H1 (cell line): ENCODE measurements around the gene CDK7. TPM values are rescaled to one million over a fixed set of nuclear protein-coding genes. Genes with fewer than 3 reads are reported as not detected.

Experiments used
- CTCF ChIA-PET: fragments of 300-600 bp; sonication (Branson Sonifier 250); formaldehyde crosslinking; loops from one replicate; lab custom pipeline; 2021; ENCODE audit not compliant: partially characterized antibody; lab: Charles Lee
- POLR2A ChIA-PET: fragments of 300-600 bp; sonication (Branson Sonifier 250); formaldehyde crosslinking; loops from one replicate; lab custom pipeline; 2021; ENCODE audit warnings: inconsistent platforms; ENCODE audit not compliant: partially characterized antibody; lab: Charles Lee
- DNase-seq, 2 experiments: peaks; one replicate each; pipeline versions ENCODE4 v3.0.0 to v3.0.0-alpha.2; 2010 to 2022; ENCODE audit warnings: low spot score in 2 of 2, low read depth in 1 of 2, mixed read lengths in 1 of 2
- FAIRE-seq: peaks from 2 replicates; lab custom pipeline; 2011; peaks lifted over from hg19 to GRCh38; lab: Jason Lieb, UNC
- H2AFZ ChIP-seq: 2 replicates; pipeline ENCODE4 v1.8.1; 2012; ENCODE audit warnings: low read length, inconsistent platforms
- H2AK5ac ChIP-seq: 2 replicates; pipeline ENCODE4 v1.6.1; 2013; ENCODE audit warnings: low read depth, low read length
- H2BK120ac ChIP-seq: replicated peaks from 2 replicates; pipeline ENCODE3; 2013; ENCODE audit warnings: low read depth, low read length, inconsistent platforms
- H2BK12ac ChIP-seq: 2 replicates; pipeline ENCODE4 v1.6.1; 2013; ENCODE audit warnings: low read depth, low read length
- H2BK15ac ChIP-seq: 2 replicates; pipeline ENCODE4 v1.6.1; 2013; ENCODE audit warnings: low read length
- H2BK20ac ChIP-seq: 2 replicates; pipeline ENCODE4 v1.6.1; 2013; ENCODE audit warnings: low read length
- H2BK5ac ChIP-seq: 2 replicates; pipeline ENCODE4 v1.6.1; 2013; ENCODE audit warnings: low read depth, low read length
- H3K14ac ChIP-seq: 2 replicates; pipeline ENCODE4 v1.6.1; 2013; ENCODE audit warnings: inconsistent platforms; ENCODE audit not compliant: insufficient read length
- H3K18ac ChIP-seq: 2 replicates; pipeline ENCODE4 v1.6.1; 2013; ENCODE audit warnings: low read length; ENCODE audit errors: extremely low read depth
- H3K23ac ChIP-seq: 2 replicates; pipeline ENCODE4 v1.6.1; 2013; ENCODE audit warnings: inconsistent platforms; ENCODE audit not compliant: insufficient read length
- H3K23me2 ChIP-seq: 2 replicates; pipeline ENCODE4 v1.6.1; 2013; ENCODE audit warnings: low read depth, low read length
- H3K27ac ChIP-seq: 2 replicates; pipeline ENCODE4 v1.6.1; 2011; ENCODE audit warnings: low read depth, low read length, inconsistent platforms
- H3K27me3 ChIP-seq, 4 experiments: replicated peaks in 1 of 4; 1 replicate in 1 of 4; 2 replicates in 3 of 4; pipeline versions ENCODE4 v1.6.1 to v1.8.1; 2011 to 2013; ENCODE audit warnings: low read length in 3 of 4, mild to moderate bottlenecking in 3 of 4, inconsistent platforms in 2 of 4, mixed read lengths in 2 of 4, moderate library complexity in 1 of 4; ENCODE audit not compliant: control insufficient read depth in 3 of 4, insufficient read depth in 3 of 4; ENCODE audit errors: extremely low read depth in 1 of 4
- H3K36me3 ChIP-seq, 4 experiments: 2 replicates each; pipeline versions ENCODE4 v1.6.1 to v1.8.1; 2011 to 2013; ENCODE audit warnings: mild to moderate bottlenecking in 4 of 4, low read length in 3 of 4, moderate library complexity in 2 of 4, control low read depth in 1 of 4, inconsistent platforms in 1 of 4; ENCODE audit not compliant: insufficient read depth in 4 of 4, control insufficient read depth in 2 of 4
- H3K4ac ChIP-seq: replicated peaks from 2 replicates; pipeline ENCODE3; 2013; ENCODE audit warnings: low read length, low read depth, mixed read lengths, inconsistent platforms; ENCODE audit not compliant: insufficient read length
- H3K4me1 ChIP-seq, 4 experiments: replicated peaks in 1 of 4; 1 replicate in 1 of 4; 2 replicates in 3 of 4; pipeline versions ENCODE4 v1.6.1 to v1.8.1; 2011 to 2013; ENCODE audit warnings: low read length in 3 of 4, inconsistent platforms in 2 of 4, mixed read lengths in 1 of 4; ENCODE audit not compliant: insufficient read depth in 4 of 4, control insufficient read depth in 3 of 4
- H3K4me2 ChIP-seq, 2 experiments: 2 replicates each; pipeline versions ENCODE4 v1.6.1 to v1.8.1; 2011 to 2013; ENCODE audit warnings: low read depth in 2 of 2, low read length in 2 of 2, control low read depth in 1 of 2, inconsistent platforms in 1 of 2, mild to moderate bottlenecking in 1 of 2; ENCODE audit not compliant: insufficient read depth in 1 of 2
- H3K4me3 ChIP-seq, 4 experiments: fragments of 200-600, 300-600 bp in 1 of 4; sonication (generic), shearing (Covaris generic), sonication (Bioruptor Twin) in 1 of 4; 2 replicates each; pipeline versions ENCODE4 v1.5.1 to v1.8.1; 2011 to 2016; ENCODE audit warnings: low read length in 4 of 4, low read depth in 3 of 4, control low read depth in 2 of 4, inconsistent platforms in 2 of 4, mild to moderate bottlenecking in 2 of 4, mixed read lengths in 1 of 4, moderate library complexity in 1 of 4; ENCODE audit not compliant: insufficient read depth in 2 of 4; ENCODE audit errors: extremely low read depth in 1 of 4
- H3K56ac ChIP-seq: replicated peaks from 2 replicates; pipeline ENCODE3; 2013; ENCODE audit warnings: low read depth, mild to moderate bottlenecking, mixed read lengths, low read length, inconsistent platforms; ENCODE audit not compliant: insufficient read length
- H3K79me1 ChIP-seq: 2 replicates; pipeline ENCODE4 v1.6.1; 2013; ENCODE audit warnings: low read depth, low read length, control low read depth
- H3K79me2 ChIP-seq, 2 experiments: 2 replicates each; pipeline versions ENCODE4 v1.6.1 to v1.8.1; 2012 to 2013; ENCODE audit warnings: low read length in 2 of 2, mild to moderate bottlenecking in 2 of 2, inconsistent platforms in 1 of 2; ENCODE audit not compliant: insufficient read depth in 2 of 2, control insufficient read depth in 1 of 2
- H3K9ac ChIP-seq, 4 experiments: replicated peaks in 1 of 4; 1 replicate in 1 of 4; 2 replicates in 3 of 4; pipeline versions ENCODE4 v1.6.1 to v1.8.1; 2011 to 2013; ENCODE audit warnings: low read depth in 3 of 4, low read length in 3 of 4, control low read depth in 2 of 4, mild to moderate bottlenecking in 2 of 4, moderate library complexity in 2 of 4, inconsistent platforms in 1 of 4; ENCODE audit errors: extremely low read depth in 1 of 4
- H3K9me3 ChIP-seq, 2 experiments: 2 replicates each; pipeline versions ENCODE4 v1.6.1 to v1.8.1; 2012 to 2013; ENCODE audit warnings: mild to moderate bottlenecking in 2 of 2, moderate library complexity in 2 of 2, control low read depth in 1 of 2, inconsistent platforms in 1 of 2, low read depth in 1 of 2, low read length in 1 of 2, mixed read lengths in 1 of 2; ENCODE audit not compliant: insufficient read depth in 2 of 2
- H4K20me1 ChIP-seq, 2 experiments: replicated peaks in 1 of 2; 2 replicates each; pipeline versions ENCODE3 to v1.8.1; 2011 to 2013; ENCODE audit warnings: inconsistent platforms in 2 of 2, low read length in 2 of 2, mild to moderate bottlenecking in 1 of 2; ENCODE audit not compliant: insufficient read depth in 2 of 2, control insufficient read depth in 1 of 2
- H4K5ac ChIP-seq: 2 replicates; pipeline ENCODE4 v1.6.1; 2013; ENCODE audit warnings: low read length, low read depth, mixed read lengths, inconsistent platforms; ENCODE audit not compliant: insufficient read length
- H4K8ac ChIP-seq: 2 replicates; pipeline ENCODE4 v1.8.0; 2013; ENCODE audit warnings: mild to moderate bottlenecking, moderate library complexity, low read length, inconsistent platforms; ENCODE audit not compliant: insufficient read depth; ENCODE audit errors: extremely low read depth
- H4K91ac ChIP-seq: replicated peaks from 2 replicates; pipeline ENCODE3; 2013; ENCODE audit warnings: low read length, mixed read lengths, inconsistent platforms; ENCODE audit not compliant: insufficient read length
- ASH2L ChIP-seq: fragments of 200-600, 300-600 bp; sonication (generic); IDR thresholded peaks from one replicate; pipeline ENCODE4 v1.7.1; 2017; ENCODE audit warnings: low read length
- CBX5 ChIP-seq: fragments of 300-800, 300-1000 bp; sonication (generic); IDR thresholded peaks from 2 replicates; pipeline ENCODE4 v1.7.1; 2016; ENCODE audit warnings: antibody characterized with exemption, low read length, low read depth
- CEBPB ChIP-seq: IDR thresholded peaks from 2 replicates; pipeline ENCODE4 v1.6.1; 2012; ENCODE audit warnings: low read depth, low read length
- EP300 ChIP-seq, 2 experiments: IDR thresholded peaks; 1 replicate in 1 of 2; 2 replicates in 1 of 2; pipeline ENCODE4 v1.6.1; 2011 to 2012; ENCODE audit warnings: low read depth in 2 of 2, low read length in 2 of 2, mild to moderate bottlenecking in 2 of 2, borderline replicate concordance in 1 of 2, inconsistent platforms in 1 of 2, moderate library complexity in 1 of 2
- NRF1 ChIP-seq: IDR thresholded peaks from 2 replicates; pipeline ENCODE4 v1.6.1; 2011; ENCODE audit warnings: mild to moderate bottlenecking, low read depth, low read length, improper control_type of control experiment
- POLR2A ChIP-seq, 2 experiments: IDR thresholded peaks; 1 replicate in 1 of 2; 2 replicates in 1 of 2; pipeline ENCODE4 v1.6.1; 2011; ENCODE audit warnings: low read depth in 2 of 2, low read length in 2 of 2, mild to moderate bottlenecking in 2 of 2; ENCODE audit errors: control extremely low read depth in 1 of 2
- RBBP5 ChIP-seq: IDR thresholded peaks from 2 replicates; pipeline ENCODE4 v1.7.1; 2012; ENCODE audit warnings: low read depth, mild to moderate bottlenecking, inconsistent platforms, low read length, moderate library complexity, borderline replicate concordance
- WGBS, 2 experiments: shearing (Covaris generic) in 1 of 2; methylation state at CpG; one replicate each; pipeline versions ENCODE4 v1.1.6 to v1.1.7; 2013 to 2015; ENCODE audit warnings: low lambda C conversion rate in 2 of 2, mixed read lengths in 2 of 2, inconsistent platforms in 1 of 2, low coverage in 1 of 2, missing lambda C conversion rate in 1 of 2; ENCODE audit not compliant: insufficient replicate concordance in 2 of 2, insufficient coverage in 1 of 2, insufficient read length in 1 of 2; ENCODE audit errors: extremely low coverage in 1 of 2, missing lambda C conversion rate in 1 of 2; 5-methylcytosine and 5-hydroxymethylcytosine counted together
- polyA plus RNA-seq, 7 experiments: library from polyadenylated mRNA; depleted of rRNA in 3 of 7; stranded (reverse) in 5 of 7; unstranded in 2 of 7; fragments of >200 nt in 5 of 7; fragments of 200-250 nt in 2 of 7; gene quantifications; 1 replicate in 5 of 7; 2 replicates in 1 of 7; 4 replicates in 1 of 7; pipeline versions ENCODE4 v1.2.1 to v1.2.3, GENCODE V29; 2011 to 2013; ENCODE audit warnings: missing spikeins in 2 of 7, mixed read lengths in 2 of 7
- total RNA-seq: library from RNA; stranded (reverse); fragmentation: NEBNext Ultra II Directional; extraction: Animal tissue kit (Norgen Biotek cat#: 25700); gene quantifications from 2 replicates; pipeline ENCODE4 v1.2.1, GENCODE V29; 2021

The CDK7 gene
- total and polyA plus RNA-seq, 2 of the 8 experiments (the other 6 are each of a cell fraction or from before 2014, with no cell fraction given), result 39.9 to 63.4 TPM

GRCh38 chr5:69292306-69292705 is 57.6 kb downstream of the CDK7 start:
- Histone ChIP-seq H3K79me1 (no peaks in the 10 kb centered on the region), H3K4me3 (no peak overlapping the region), H2AK5ac (no peak overlapping the region), H3K14ac (no peak overlapping the region), H3K23ac (no peak overlapping the region), H2BK15ac (no peak overlapping the region), H3K4me1 (peaks cover 0 to 6% (median 2%) of the 10 kb centered on the region in 4 experiments; a peak in 3 of 7 replicates), H3K36me3 (no peaks in the 10 kb centered on the region), H3K79me2 (no peaks in the 10 kb centered on the region), H3K27ac (no peak overlapping the region), H3K56ac (no peak overlapping the region), H3K27me3 (no peaks in the 10 kb centered on the region), H2BK5ac (no peak overlapping the region), H3K23me2 (no peaks in the 10 kb centered on the region), H2BK20ac (no peak overlapping the region), H4K8ac (no peak overlapping the region), H3K9ac (no peak overlapping the region), H4K91ac (no peak overlapping the region), H3K4me2 (no peak overlapping the region), H4K20me1 (no peaks in the 10 kb centered on the region), H4K5ac (no peak overlapping the region), H2BK120ac (no peak overlapping the region), H3K9me3 (no peaks in the 10 kb centered on the region), H2AFZ (no peak overlapping the region), H3K18ac (no peak overlapping the region), H2BK12ac (no peak overlapping the region), H3K4ac (no peak overlapping the region)
- FAIRE-seq (no peak), DNase-seq (peak in 1 of 2 experiments; percentile 26)
- ChIA-PET POLR2A (no interaction called here), CTCF (interaction anchor here (0.9 kb wide), 1 partner anchor 26 kb away, joined by 3 read pairs; no protein-coding TSS in a partner anchor)
- no peak for TF ChIP-seq CBX5
- no peak for TF ChIP-seq EP300 (IDR thresholded peaks at IDR 0.05; ENCODE audit: borderline replicate concordance in 1 of 2, low read depth in 2 of 2, low read length in 2 of 2)
- TF ChIP-seq POLR2A (IDR thresholded peaks at IDR 0.05; ENCODE audit: control extremely low read depth in 1 of 2, low read depth in 2 of 2, low read length in 2 of 2), result no peak
- no peak for TF ChIP-seq ASH2L
- no peak for TF ChIP-seq NRF1
- no peak for TF ChIP-seq CEBPB
- no peak for TF ChIP-seq RBBP5
- WGBS, 2 experiments, result 84% methylated on average over 2 of the region's 2 CpGs; no CpG with 5 or more reads in 1 of the 2 experiments
